RWPE2 (cell line): ENCODE results near the gene SCIN.

Source experiments
- ATAC-seq: fragments of 200-7000 bp; cut with Tn5 transposase; 3 replicates; pipeline ENCODE4 v1.9.1; 2021; ENCODE audit warnings: low read depth
- DNase-seq: peaks from one replicate; pipeline ENCODE4 v3.0.0-alpha.2; 2020; ENCODE audit warnings: low spot score
- H3K27ac ChIP-seq: fragments of 450-650 bp; 2 replicates; pipeline ENCODE4 v1.5.1; 2017; ENCODE audit warnings: mild to moderate bottlenecking; ENCODE audit not compliant: poor library complexity, severe bottlenecking
- H3K27me3 ChIP-seq: fragments of 250-450 bp; sonication (Bioruptor Pico); 2 replicates; pipeline ENCODE4 v1.5.1; 2021; ENCODE audit warnings: mild to moderate bottlenecking, moderate library complexity; ENCODE audit not compliant: insufficient read depth, poor library complexity, severe bottlenecking
- H3K36me3 ChIP-seq: fragments of 250-450 bp; sonication (Bioruptor Pico); 2 replicates; pipeline ENCODE4 v1.5.1; 2020; ENCODE audit warnings: low read depth, mild to moderate bottlenecking, moderate library complexity
- H3K4me1 ChIP-seq: fragments of 250-450 bp; sonication (Bioruptor Pico); 2 replicates; pipeline ENCODE4 v1.5.1; 2021; ENCODE audit warnings: mild to moderate bottlenecking, moderate library complexity; ENCODE audit not compliant: insufficient read depth, poor library complexity, severe bottlenecking
- H3K4me3 ChIP-seq: fragments of 250-450 bp; sonication (Bioruptor Pico); 2 replicates; pipeline ENCODE4 v1.5.1; 2021; ENCODE audit warnings: mild to moderate bottlenecking, moderate library complexity; ENCODE audit not compliant: severe bottlenecking
- H3K9me3 ChIP-seq: fragments of 250-450 bp; sonication (Bioruptor Pico); 2 replicates; pipeline ENCODE4 v1.5.1; 2021; ENCODE audit warnings: mild to moderate bottlenecking, moderate library complexity; ENCODE audit not compliant: severe bottlenecking
- TF ChIP-seq, protein P1 (sequence below): fragments of 450-650 bp; IDR thresholded peaks from one replicate; pipeline ENCODE4 v1.5.1; 2017; ENCODE audit warnings: mild to moderate bottlenecking, moderate library complexity; ENCODE audit not compliant: poor library complexity, severe bottlenecking

Gene SCIN

DNA sequence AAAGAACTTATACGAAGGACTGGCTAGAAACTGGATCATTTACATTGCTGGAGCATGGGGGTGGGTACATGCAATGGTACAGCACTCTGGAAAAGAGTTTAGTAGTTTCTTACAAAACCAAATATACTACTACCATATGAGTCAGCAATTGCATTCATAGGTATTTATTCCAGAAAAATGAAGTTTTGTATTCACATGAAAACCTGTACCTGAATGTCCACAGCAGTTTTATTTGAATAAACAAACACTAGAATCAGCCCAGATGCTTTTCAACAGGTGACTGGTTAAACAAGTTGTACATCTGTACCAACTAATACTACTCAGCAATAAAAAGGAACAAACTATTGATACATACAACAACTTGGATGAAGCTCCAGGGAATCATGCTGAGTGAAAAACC is 3.4 kb downstream of the SCIN start:
- no peaks in the 10 kb centered on the region for H3K9me3 ChIP-seq
- no peak overlapping the region for H3K4me3 ChIP-seq
- H3K4me1 ChIP-seq, result peaks cover 2% of the 10 kb centered on the region
- no peak overlapping the region for H3K27ac ChIP-seq
- no peaks in the 10 kb centered on the region for H3K36me3 ChIP-seq
- no peak for ATAC-seq
- peaks cover 16% of the 10 kb centered on the region for H3K27me3 ChIP-seq
- DNase-seq, result no peak
- TF ChIP-seq, protein P1, sequence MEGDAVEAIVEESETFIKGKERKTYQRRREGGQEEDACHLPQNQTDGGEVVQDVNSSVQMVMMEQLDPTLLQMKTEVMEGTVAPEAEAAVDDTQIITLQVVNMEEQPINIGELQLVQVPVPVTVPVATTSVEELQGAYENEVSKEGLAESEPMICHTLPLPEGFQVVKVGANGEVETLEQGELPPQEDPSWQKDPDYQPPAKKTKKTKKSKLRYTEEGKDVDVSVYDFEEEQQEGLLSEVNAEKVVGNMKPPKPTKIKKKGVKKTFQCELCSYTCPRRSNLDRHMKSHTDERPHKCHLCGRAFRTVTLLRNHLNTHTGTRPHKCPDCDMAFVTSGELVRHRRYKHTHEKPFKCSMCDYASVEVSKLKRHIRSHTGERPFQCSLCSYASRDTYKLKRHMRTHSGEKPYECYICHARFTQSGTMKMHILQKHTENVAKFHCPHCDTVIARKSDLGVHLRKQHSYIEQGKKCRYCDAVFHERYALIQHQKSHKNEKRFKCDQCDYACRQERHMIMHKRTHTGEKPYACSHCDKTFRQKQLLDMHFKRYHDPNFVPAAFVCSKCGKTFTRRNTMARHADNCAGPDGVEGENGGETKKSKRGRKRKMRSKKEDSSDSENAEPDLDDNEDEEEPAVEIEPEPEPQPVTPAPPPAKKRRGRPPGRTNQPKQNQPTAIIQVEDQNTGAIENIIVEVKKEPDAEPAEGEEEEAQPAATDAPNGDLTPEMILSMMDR, result no peak

GRCh38 chr7:12578930-12579640 is 8.6 kb downstream of the SCIN start:
- DNase-seq, result no peak
- Histone ChIP-seq H3K4me3 (no peak overlapping the region), H3K27ac (no peak overlapping the region), H3K27me3 (no peaks in the 10 kb centered on the region), H3K9me3 (no peaks in the 10 kb centered on the region), H3K36me3 (no peaks in the 10 kb centered on the region), H3K4me1 (no peaks in the 10 kb centered on the region)
- ATAC-seq, result no peak
- TF ChIP-seq, protein P1, result no peak

DNA sequence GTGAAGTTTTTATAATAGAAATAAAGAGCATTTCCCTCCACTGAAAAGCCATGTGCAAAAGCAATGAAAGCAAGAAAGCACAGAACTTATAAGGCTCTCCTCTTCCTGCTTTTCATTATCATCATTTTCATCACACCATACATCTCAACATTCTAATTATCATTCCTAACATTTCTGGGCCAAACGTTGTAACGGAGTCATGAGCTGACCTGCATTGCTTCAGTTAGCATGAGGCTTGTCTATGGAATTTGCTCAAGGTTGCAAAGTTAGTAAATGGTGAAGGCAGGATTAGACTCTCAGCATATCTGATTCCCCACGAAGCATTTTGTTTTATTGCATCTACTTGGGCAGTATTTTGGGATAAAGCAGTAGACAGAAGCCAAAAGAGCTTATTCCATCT is 11.4 kb downstream of the SCIN start:
- no peak for DNase-seq
- ATAC-seq, result no peak
- H3K27ac ChIP-seq, result no peak overlapping the region
- no peaks in the 10 kb centered on the region for H3K36me3 ChIP-seq
- H3K4me1 ChIP-seq, result no peaks in the 10 kb centered on the region
- H3K27me3 ChIP-seq, result no peaks in the 10 kb centered on the region
- H3K4me3 ChIP-seq, result no peak overlapping the region
- TF ChIP-seq, protein P1, result no peak
- H3K9me3 ChIP-seq, result no peaks in the 10 kb centered on the region

DNA sequence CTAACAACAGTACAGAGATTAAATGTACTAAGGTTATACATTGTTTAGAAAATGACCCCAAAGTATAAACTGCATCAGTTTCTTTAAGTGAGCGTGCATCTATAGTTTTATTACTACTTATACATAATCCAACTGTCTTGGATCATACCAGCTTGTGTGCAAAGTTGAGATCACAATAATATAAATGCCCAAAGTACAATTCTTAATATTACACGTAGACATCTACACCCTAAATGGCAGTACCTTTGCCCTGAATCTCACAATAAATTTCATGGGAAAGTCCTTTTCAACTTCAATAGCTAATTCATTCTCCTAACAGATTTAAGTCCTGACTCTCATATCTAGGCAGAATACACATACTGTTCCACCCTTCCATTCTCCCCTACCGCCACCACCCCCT is 11.8 kb downstream of the SCIN start:
- no peaks in the 10 kb centered on the region for H3K36me3 ChIP-seq
- no peaks in the 10 kb centered on the region for H3K4me1 ChIP-seq
- H3K4me3 ChIP-seq, result no peak overlapping the region
- H3K27ac ChIP-seq, result no peak overlapping the region
- H3K9me3 ChIP-seq, result no peaks in the 10 kb centered on the region
- no peak for DNase-seq
- H3K27me3 ChIP-seq, result no peaks in the 10 kb centered on the region
- no peak for ATAC-seq
- TF ChIP-seq, protein P1, result no peak

DNA sequence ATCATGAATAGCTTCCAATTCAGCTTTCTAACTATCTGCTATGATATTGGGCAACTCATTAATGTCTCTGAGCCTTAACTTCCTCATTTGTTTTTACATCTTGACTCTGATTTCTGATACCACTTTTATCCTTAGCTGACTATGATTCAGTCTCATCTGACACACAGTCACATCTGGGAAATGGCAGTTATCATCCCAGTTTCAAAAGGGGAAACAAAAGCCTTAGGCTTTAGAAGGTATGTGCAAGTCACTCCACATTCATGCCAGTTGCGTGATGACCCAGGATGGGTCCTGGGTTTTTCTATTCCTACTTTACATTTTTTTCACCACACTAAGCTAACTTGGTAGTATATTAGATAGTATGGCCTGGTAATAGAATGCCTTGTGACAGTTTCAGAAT is 12.7 kb downstream of the SCIN start:
- TF ChIP-seq, protein P1, result no peak
- no peaks in the 10 kb centered on the region for H3K4me1 ChIP-seq
- H3K9me3 ChIP-seq, result no peaks in the 10 kb centered on the region
- H3K36me3 ChIP-seq, result no peaks in the 10 kb centered on the region
- ATAC-seq, result no peak
- no peaks in the 10 kb centered on the region for H3K27me3 ChIP-seq
- no peak overlapping the region for H3K27ac ChIP-seq
- H3K4me3 ChIP-seq, result no peak overlapping the region
- no peak for DNase-seq
